GM19452 (cell line): ENCODE results near the gene KBTBD2.
A peak's percentile ranks its signal among the peaks of the same experiment; 100 is the strongest.
"Not testable (repeated sequence)": the region's sequence is repeated elsewhere in the genome, so short reads cannot be mapped to it uniquely, and the experiment has no call there.

Experiments used
- ATAC-seq: cut with Tn5 transposase; IDR thresholded peaks from one replicate; pipeline ENCODE4 v1.9.1; 2021; ENCODE audit not compliant: unreplicated experiment

Gene KBTBD2

GRCh38 chr7:32893722-32894121 is 2.2 kb upstream of the KBTBD2 start:
- no peak for ATAC-seq

GRCh38 chr7:32893207-32893524 is 1.6 kb upstream of the KBTBD2 start:
- ATAC-seq, result no peak

- ATAC-seq, result no peak
Observed at GRCh38 chr7:32892521-32893206, 1.1 kb upstream of the KBTBD2 start.

- peak; percentile 49 for ATAC-seq
Observed at GRCh38 chr7:32891800-32892520, 400 bp upstream of the KBTBD2 start.

- no peak for ATAC-seq
Observed at GRCh38 chr7:32890793-32891042, 842 bp downstream of the KBTBD2 start.

GRCh38 chr7:32890010-32890792 is 1.4 kb downstream of the KBTBD2 start:
- ATAC-seq, result peak; percentile 32

- no peak for ATAC-seq
Observed at GRCh38 chr7:32888505-32888904, 3.1 kb downstream of the KBTBD2 start.

- no peak for ATAC-seq
Observed at GRCh38 chr7:32887395-32887794, 4.2 kb downstream of the KBTBD2 start.

GRCh38 chr7:32881074-32881982 is 10.2 kb downstream of the KBTBD2 start:
- no peak for ATAC-seq

GRCh38 chr7:32879460-32879859 is 12.1 kb downstream of the KBTBD2 start:
- ATAC-seq, result no peak

- not testable (repeated sequence) for ATAC-seq
Observed at GRCh38 chr7:32878023-32878422, 13.5 kb downstream of the KBTBD2 start.

GRCh38 chr7:32872421-32872820 is 19.1 kb downstream of the KBTBD2 start:
- ATAC-seq, result no peak

GRCh38 chr7:32871624-32872371 is 19.8 kb downstream of the KBTBD2 start:
- ATAC-seq, result peak; percentile 72

GRCh38 chr7:32870298-32870697 is 21.3 kb downstream of the KBTBD2 start:
- no peak for ATAC-seq

- no peak for ATAC-seq
Observed at GRCh38 chr7:32869716-32870115, 21.8 kb downstream of the KBTBD2 start.

GRCh38 chr7:32868116-32868515 is 23.4 kb downstream of the KBTBD2 start:
- no peak for ATAC-seq

GRCh38 chr7:32865448-32866030 is 26.0 kb downstream of the KBTBD2 start:
- no peak for ATAC-seq

- ATAC-seq, result not testable (repeated sequence)
Observed at GRCh38 chr7:32863872-32864271, 27.7 kb downstream of the KBTBD2 start.

GRCh38 chr7:32860090-32860489 is 31.5 kb downstream of the KBTBD2 start:
- no peak for ATAC-seq

GRCh38 chr7:32858648-32859047 is 32.9 kb downstream of the KBTBD2 start:
- ATAC-seq, result no peak
